ENCODE measurements around the gene FAM20C. TPM values are rescaled to one million over a fixed set of nuclear protein-coding genes. Genes with fewer than 3 reads are reported as not detected.
A peak's percentile ranks its signal among the peaks of the same experiment; 100 is the strongest.

FAM20C gene
- total RNA-seq, 1 donor from 2014 or later = 90.8 TPM

DNA sequence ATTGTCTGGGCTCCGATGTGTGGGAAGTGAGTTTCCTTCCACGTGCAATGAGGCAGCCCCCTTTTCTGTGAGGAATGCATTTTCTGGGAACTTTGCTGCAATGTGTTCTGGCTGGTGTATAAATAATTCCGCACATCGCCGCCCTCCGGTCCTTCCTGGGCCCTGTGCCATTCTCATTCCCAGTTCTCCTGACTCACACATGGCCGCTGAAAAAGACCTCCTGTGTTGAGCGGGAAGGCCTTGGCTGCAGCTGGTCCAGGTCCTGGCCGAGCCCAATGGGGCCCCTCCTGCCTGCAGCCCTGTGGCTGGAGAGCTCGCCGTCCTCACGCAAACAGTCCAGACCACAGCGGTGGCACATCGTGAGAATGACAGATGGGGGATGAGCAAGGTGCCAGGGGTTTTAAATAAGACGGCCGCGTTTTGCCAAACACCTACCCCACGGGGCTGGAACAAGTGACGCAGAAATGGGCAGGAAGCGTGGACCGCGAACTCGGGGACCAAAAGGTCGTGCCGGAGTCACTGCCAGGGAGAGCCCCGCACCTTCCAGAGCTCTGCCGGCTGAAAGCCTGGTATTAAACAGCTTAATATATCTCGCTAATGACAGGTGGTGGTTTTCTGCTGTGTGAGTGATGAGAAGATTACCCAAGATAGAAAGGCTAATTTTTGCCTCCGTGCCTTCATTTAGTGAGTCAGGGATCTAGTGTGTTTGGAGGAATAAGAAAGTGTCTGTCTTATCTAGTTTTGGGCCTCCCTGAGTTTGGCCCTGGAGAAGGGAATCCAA lies 37.0 kb downstream of the FAM20C start:
- TF ChIP-seq, protein P1, sequence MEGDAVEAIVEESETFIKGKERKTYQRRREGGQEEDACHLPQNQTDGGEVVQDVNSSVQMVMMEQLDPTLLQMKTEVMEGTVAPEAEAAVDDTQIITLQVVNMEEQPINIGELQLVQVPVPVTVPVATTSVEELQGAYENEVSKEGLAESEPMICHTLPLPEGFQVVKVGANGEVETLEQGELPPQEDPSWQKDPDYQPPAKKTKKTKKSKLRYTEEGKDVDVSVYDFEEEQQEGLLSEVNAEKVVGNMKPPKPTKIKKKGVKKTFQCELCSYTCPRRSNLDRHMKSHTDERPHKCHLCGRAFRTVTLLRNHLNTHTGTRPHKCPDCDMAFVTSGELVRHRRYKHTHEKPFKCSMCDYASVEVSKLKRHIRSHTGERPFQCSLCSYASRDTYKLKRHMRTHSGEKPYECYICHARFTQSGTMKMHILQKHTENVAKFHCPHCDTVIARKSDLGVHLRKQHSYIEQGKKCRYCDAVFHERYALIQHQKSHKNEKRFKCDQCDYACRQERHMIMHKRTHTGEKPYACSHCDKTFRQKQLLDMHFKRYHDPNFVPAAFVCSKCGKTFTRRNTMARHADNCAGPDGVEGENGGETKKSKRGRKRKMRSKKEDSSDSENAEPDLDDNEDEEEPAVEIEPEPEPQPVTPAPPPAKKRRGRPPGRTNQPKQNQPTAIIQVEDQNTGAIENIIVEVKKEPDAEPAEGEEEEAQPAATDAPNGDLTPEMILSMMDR (IDR thresholded peaks at IDR 0.05) = no peak
- Histone ChIP-seq H3K4me1 (peaks cover 33 to 55% of the 10 kb centered on the region in 2 donors), H3K4me3 (peak overlapping the region in 1 of 2 donors; percentile 33), H3K9me3 (no peaks in the 10 kb centered on the region), H3K27me3 (no peaks in the 10 kb centered on the region), H3K36me3 (no peaks in the 10 kb centered on the region), H3K27ac (peak overlapping the region; percentile 92 to 95)
- intact Hi-C loops (cut with DNase I) = loop anchor here (1.0 kb wide), 2 partner anchors 37 to 80 kb away; partner anchors contain the start of gene FAM20C
- peak; percentile 71 to 96 for DNase-seq (ENCODE audit: low spot score in 2 of 2)

DNA sequence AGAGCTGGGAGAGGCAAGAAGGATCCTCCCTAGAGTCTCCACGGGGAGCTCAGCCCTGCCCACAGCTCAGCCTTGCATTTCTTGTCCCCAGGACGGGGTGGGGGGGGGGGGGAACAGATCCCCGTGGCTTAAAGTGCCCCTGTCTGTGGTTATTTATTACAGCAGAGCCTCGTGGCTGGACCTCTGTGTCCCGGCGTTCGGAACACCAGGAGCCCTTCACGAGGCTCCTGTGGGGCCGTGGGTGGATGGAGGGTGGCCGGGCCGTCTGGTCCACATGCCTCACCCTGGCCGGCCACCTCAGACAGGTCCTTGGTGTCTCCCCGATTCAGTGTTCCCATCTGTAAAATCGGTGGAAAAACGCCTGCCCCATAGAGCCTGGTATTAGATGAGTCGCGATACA lies 37.9 kb downstream of the FAM20C start:
- Histone ChIP-seq H3K4me3 (no peak overlapping the region), H3K27ac (peak overlapping the region; percentile 92 to 95), H3K36me3 (no peaks in the 10 kb centered on the region), H3K4me1 (peaks cover 35 to 62% of the 10 kb centered on the region in 2 donors), H3K27me3 (no peaks in the 10 kb centered on the region), H3K9me3 (no peaks in the 10 kb centered on the region)
- intact Hi-C loops (cut with DNase I) = loop anchor here (5.0 kb wide), 2 partner anchors 292 to 372 kb away; no protein-coding TSS in a partner anchor
- TF ChIP-seq, protein P1 (IDR thresholded peaks at IDR 0.05) = no peak
- no peak for DNase-seq (ENCODE audit: low spot score in 2 of 2)

DNA sequence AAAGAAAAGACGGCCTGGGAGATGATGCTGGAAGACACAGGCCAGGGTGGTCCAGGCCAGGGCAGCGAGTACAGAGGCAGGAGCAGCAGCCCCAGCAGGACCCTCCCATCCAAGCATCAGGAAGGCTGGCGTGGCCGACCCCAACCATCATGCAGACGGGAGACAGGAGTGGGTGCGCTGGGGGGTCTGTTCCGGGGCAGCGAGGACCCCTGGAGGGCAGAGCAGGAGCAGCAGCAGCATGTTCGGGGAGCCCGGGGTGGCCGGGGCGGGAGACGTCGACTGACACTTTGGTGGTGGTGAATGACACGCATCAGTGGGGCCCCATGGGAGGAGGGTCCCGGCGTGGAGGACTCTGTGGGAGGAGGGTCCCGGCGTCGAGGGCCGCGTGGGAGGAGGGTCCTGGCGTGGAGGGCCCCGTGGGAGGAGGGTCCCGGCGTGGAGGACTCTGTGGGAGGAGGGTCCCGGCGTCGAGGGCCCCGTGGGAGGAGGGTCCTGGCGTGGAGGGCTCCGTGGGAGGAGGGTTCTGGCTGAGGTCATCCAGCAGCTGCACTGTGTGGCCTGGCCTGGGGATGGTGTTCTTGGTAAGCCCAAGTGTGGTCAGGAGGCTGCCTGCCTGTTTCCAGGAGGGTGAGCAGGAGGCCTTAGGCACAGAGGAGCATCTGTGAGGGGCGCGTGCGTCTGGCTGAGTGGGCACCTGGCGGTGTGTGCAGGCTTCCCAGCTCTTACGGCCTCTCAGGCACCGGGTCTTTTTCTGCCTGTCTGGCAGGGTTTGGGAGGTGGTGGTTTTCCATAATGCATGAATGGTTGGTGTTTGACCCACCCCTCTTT lies 38.9 kb downstream of the FAM20C start:
- Histone ChIP-seq H3K27ac (peak overlapping the region; percentile 92 to 95), H3K4me3 (no peak overlapping the region)

DNA sequence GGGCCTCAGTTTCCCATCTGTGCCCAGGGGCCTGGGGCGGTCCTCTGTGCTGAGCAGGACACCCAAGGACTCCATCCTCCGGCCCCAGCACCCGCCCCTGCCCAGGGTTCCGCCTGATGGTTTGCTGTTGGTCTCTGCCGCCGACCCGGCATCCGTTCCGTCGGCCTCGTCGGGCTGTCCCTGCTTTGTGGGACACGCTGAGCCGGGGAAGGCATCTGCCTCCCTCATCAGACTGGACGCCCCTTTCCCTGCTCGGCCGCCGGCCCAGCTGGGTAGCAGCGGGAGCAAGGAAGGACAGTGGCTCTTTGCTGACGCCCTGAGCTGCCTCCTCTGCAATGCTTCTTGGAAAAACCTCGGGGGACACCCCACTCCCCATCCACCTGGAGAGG lies 39.5 kb downstream of the FAM20C start:
- H3K4me1 ChIP-seq = peaks cover 43 to 72% of the 10 kb centered on the region in 2 donors
- no peaks in the 10 kb centered on the region for H3K9me3 ChIP-seq
- H3K36me3 ChIP-seq = no peaks in the 10 kb centered on the region
- peak overlapping the region; percentile 92 to 95 for H3K27ac ChIP-seq
- no peak for DNase-seq (ENCODE audit: low spot score in 2 of 2)
- no peaks in the 10 kb centered on the region for H3K27me3 ChIP-seq
- TF ChIP-seq, protein P1 (IDR thresholded peaks at IDR 0.05) = no peak
- intact Hi-C loops (cut with DNase I) = loop anchor here (5.0 kb wide), 2 partner anchors 290 to 370 kb away; no protein-coding TSS in a partner anchor
- H3K4me3 ChIP-seq = peak overlapping the region in 1 of 2 donors; percentile 45

More for the DNA sequence above, 38.9 kb downstream of the FAM20C start:
- no peak for DNase-seq (ENCODE audit: low spot score in 2 of 2)
- Histone ChIP-seq H3K4me1 (peaks cover 43 to 72% of the 10 kb centered on the region in 2 donors), H3K36me3 (no peaks in the 10 kb centered on the region), H3K27me3 (no peaks in the 10 kb centered on the region), H3K9me3 (no peaks in the 10 kb centered on the region)
- TF ChIP-seq, protein P1 (IDR thresholded peaks at IDR 0.05) = peak in 1 of 3 experiments; percentile 16
- intact Hi-C loops (cut with DNase I) = loop anchor here (5.0 kb wide), 2 partner anchors 291 to 371 kb away; no protein-coding TSS in a partner anchor

DNA sequence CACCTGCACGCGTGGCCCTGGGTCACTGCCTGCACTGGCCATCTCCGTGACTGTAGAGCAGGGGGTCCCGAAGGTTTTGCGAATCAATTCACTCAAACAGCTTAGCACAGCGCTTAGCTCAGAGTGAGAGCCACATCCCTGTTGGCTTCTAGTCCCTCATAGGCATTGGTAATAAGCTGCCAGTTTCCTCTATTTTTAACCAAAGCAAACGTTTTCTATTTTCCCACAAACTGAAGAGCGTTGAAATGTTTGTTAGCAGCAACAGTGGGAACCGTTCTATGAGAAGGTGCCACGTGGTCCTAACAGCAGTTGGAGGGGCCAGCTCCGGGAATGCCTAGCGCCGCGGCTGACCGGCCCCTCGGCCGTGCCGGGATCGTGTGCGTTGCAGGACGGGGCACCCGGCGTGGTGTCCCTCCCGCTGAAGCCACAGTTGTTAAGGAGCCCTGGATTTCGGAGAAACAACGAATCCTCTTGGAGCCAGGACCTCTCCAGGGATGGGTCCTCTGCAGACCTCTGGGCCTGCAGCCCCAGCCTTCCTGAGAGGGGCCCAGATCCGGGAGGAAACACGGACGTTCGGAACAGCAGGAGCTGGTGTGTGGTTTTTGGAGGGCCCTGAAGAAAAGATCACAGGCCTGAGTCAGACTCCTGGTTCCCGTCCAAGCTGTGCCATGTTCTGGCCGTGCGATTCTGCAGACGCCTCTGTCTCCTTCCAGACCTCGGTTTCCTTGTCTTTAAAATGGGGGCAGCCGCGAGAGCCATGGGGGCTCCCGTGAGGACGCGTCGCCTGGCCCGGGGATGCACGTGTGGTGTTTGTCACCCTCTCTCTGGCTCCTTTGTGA lies 40.3 kb downstream of the FAM20C start:
- Histone ChIP-seq H3K9me3 (no peaks in the 10 kb centered on the region), H3K27me3 (no peaks in the 10 kb centered on the region), H3K36me3 (no peaks in the 10 kb centered on the region), H3K4me3 (peak overlapping the region in 1 of 2 donors; percentile 45), H3K4me1 (peaks cover 43 to 72% of the 10 kb centered on the region in 2 donors), H3K27ac (peak overlapping the region; percentile 92 to 95)
- intact Hi-C loops (cut with DNase I) = loop anchor here (5.0 kb wide), 2 partner anchors 290 to 370 kb away; no protein-coding TSS in a partner anchor
- TF ChIP-seq, protein P1 (IDR thresholded peaks at IDR 0.05) = no peak
- DNase-seq (ENCODE audit: low spot score in 2 of 2) = peak in 1 of 2 donors; percentile 81
